Activated CD4-positive, alpha-beta T cell treated with anti-CD3 and anti-CD28 coated beads, Interleukin-2, amount 50 U/mL, for 24 hours (primary cell): Measurements from ENCODE around the gene RASGRF2.

Experiments used
- DNase-seq, 2 donors: peaks; one replicate each; pipeline ENCODE4 v3.0.0-alpha.2; 2020; ENCODE audit warnings: low read depth in 1 of 2, low spot score in 1 of 2

RASGRF2 gene

GRCh38 chr5:81202655-81203054 is 242.5 kb downstream of the RASGRF2 start:
- DNase-seq: no peak

- DNase-seq: no peak
Observed at GRCh38 chr5:81203729-81204128, 243.6 kb downstream of the RASGRF2 start.

DNA sequence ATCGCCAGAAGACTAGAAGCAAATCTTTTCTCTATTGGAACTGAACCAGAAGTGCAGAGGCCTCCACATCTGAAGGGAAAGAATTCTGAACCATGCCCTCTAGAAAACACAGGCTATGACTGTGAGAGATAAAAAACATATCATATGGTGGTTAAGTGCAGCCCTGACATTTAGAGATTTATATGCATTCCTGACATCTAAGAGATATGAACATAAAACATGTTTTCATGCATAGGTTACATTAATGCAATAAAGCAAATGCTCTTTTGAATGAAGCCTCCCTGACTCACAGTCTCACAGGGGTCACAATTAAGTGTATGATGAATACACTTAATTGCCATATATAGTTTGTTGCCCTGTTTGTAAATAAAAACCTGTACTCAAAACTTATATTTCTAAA is 244.0 kb downstream of the RASGRF2 start:
- DNase-seq: no peak

DNA sequence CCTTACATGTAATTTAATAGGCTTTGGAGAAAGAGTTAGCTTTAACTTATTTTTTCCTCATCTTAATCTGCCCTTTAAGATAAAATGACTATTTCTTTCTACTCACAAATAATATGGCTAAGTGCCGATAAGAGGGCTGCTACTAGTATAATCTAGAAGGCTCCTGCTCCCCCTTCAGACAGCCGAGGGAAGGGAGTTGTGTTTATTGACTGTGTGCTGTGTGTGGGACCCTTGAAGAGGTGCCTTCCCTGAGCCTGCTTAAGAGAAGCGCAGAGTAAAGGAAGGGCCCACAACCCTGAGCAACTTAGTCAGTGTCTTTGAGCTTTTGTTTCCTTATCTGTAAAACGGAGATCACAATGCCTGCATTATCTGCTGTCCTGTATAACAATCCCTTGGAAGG is 244.9 kb downstream of the RASGRF2 start:
- DNase-seq: no peak

DNA sequence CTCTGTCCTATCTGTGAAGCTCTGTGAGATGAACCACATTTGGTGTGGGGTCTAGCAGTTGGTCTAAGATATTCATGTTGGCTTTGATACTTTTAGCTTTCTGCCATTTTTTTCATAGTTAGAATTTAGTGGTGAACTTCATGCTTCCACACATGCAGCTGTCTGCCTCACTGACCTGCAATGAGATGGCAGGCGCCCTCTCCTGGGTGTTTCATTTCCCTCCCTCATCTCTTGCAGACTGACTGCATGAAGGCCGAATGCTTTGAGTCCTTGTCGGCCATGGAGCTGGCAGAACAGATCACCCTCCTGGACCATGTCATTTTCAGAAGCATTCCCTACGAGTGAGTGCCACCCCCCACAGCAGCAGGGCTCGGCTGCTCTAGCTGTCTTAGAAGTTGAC is 246.8 kb downstream of the RASGRF2 start:
- no peak for DNase-seq

- DNase-seq: no peak
Observed at GRCh38 chr5:81208904-81209303, 248.7 kb downstream of the RASGRF2 start.

DNA sequence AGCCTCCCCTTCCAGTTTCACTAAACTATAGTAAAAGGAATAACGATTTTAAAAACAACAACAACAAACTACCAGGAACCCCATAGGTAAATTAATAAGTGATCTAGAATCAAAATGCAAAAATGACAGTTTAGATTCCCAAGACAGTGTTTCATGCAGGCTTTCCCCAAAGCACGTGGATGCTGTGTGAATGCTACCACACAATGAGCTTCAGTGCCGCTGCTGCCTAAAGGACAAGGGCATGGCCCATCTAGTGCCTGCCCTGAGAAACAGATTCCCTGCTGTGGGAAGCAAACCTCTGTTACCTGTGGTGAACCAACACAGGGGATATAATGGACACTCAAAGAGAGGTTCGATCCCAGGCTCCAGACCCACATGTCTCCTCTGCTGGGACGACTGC is 249.2 kb downstream of the RASGRF2 start:
- no peak for DNase-seq

DNA sequence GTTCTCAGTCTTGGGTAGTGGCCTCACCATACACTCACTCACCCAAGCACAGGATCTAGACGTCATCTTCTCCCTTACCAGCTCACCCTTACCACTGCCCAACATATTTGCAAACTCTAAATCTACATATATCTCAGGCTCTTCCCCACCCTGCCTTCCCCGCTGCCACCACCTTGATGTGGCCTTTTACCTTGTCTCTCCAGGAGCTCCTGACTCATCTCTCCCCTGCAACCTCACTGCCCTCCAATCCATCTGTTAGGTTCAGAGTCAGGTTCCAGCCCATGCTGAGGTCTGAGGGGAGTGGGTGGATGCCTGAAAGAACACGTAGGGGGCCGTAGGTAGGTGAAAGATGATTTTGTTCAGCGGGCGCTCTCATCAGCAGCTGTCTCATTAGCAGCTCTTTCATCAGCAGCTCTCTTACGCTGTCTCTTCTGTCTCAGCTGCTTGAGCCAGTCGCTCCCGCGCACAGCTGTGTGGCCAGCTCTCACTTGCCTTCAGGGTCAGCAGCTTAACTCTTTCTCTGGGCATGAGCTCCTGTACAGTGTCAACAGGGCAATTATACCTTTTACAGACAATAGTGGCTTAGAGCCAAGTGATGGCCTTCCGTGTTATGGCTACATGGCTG is 249.8 kb downstream of the RASGRF2 start:
- DNase-seq: no peak

GRCh38 chr5:81212211-81212751 is 252.1 kb downstream of the RASGRF2 start:
- DNase-seq: no peak

- no peak for DNase-seq
Observed at GRCh38 chr5:81213070-81213469, 252.9 kb downstream of the RASGRF2 start.

GRCh38 chr5:81214848-81215247 is 254.7 kb downstream of the RASGRF2 start:
- no peak for DNase-seq

GRCh38 chr5:81216152-81216551 is 256.0 kb downstream of the RASGRF2 start:
- no peak for DNase-seq

GRCh38 chr5:81219389-81219788 is 259.2 kb downstream of the RASGRF2 start:
- no peak for DNase-seq

- DNase-seq: no peak
Observed at GRCh38 chr5:81222285-81222684, 262.1 kb downstream of the RASGRF2 start.

DNA sequence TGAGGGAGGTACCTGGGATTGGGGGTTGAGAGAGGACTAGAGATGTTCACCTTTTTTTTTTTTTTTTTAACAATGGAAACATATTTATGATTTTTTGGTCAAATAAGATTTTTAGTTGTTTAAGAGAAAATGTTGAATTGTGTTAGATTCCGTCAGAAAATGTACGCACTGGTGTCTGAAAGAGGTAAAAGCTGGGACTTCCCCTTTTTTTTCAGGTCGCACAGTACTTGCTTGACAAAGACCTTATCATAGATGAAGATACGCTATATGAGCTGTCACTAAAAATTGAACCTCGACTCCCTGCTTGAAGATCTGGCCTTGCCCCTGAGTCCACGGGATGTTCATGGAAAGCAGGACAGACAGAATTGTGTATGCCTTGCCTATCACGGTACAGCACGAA is 265.3 kb downstream of the RASGRF2 start:
- DNase-seq: no peak

DNA sequence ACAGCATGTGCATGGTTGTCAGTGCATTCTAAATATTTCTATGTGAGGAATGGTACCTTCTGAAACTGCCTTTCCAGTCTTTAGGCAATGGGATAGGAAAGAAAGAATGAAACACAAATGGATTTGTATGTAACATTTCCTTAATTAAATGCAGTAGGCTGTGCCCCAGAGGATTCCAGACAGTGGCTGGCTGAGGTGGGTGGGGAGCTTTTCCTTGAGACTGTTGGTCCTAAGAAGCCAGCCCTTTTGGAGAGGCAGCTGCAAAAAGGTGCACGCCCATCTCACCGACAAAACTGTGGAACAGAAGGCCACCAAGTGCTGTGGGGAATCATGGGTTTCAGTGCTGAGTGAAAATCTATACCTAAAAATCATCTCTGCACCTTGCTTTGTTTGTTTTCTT is 266.1 kb downstream of the RASGRF2 start:
- no peak for DNase-seq

- no peak for DNase-seq
Observed at GRCh38 chr5:81226949-81227348, 266.8 kb downstream of the RASGRF2 start.

DNA sequence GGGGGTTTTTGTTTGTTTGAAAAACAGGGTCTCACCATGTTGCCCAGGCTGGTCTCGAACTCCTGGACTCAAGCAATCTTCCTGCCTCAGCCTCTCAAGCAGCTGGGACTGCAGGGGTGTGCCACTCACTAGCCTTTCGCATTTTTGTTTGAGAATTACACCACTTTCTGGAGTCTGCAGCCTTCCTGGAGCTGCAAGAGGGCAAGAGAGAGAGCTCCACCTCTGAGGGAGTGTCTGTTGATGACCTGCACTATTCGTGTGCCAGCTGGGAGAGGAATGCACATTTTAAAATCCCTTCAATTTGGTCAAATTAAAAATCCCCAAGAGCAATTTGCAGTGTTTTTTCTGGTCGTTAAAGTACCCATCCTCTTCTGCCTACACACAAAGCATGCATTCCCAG is 267.9 kb downstream of the RASGRF2 start:
- DNase-seq: no peak

DNA sequence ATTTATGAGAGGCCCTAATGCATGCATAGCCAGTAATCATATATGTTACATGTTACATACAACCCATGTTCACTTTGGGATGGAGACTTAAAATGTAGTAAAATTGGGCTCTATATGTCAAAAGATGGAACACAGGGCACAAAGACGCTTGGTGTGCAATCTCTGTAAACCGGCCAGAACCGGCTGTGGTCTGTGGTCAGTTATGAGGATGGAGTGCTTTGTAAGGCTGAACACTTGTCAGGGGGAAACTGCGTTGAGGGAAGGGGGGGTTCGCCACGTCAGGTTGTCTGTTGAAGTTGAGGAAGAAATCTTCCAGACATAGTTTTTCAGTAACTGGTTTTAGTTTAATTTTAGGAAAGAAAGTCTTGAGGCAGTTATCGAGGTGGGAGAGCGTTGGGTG is 270.3 kb downstream of the RASGRF2 start:
- no peak for DNase-seq

DNA sequence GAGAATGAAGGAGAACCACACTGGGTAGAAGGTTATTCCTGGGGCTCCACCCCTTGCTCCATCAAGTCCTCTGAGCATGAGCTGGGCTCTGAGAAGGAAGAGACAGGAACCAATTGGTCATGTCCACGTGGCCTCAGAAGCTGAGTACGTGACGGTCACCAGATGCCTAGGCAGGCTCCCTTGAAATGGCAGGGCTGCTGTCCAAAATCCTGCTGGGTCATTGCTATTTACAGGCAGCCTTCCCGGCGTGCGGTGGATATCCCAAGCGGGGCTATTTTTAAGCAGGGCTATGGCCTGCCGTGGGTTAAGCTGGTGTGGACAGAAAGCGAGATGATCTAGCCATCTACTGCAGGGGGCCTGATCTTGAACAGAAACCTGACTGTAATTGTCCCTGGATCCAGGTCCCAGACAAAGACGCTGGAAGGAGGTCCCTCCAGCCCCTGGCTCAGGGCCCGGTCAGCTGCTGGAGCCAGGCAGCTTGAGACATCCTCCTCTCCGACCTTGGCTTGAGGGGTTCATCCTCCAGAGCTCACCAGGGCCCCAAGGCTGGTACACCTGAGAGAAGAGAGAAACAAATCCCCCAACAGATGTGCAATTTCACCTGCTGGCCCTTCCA is 272.4 kb downstream of the RASGRF2 start:
- DNase-seq: no peak

- no peak for DNase-seq
Observed at GRCh38 chr5:81233080-81233634, 273.0 kb downstream of the RASGRF2 start, which contains the start of gene CKMT2. Gene CKMT2, plus strand, starts transcription at chr5:81233322. Its CDS starts 17,811 bp downstream, at chr5:81251133.

DNA sequence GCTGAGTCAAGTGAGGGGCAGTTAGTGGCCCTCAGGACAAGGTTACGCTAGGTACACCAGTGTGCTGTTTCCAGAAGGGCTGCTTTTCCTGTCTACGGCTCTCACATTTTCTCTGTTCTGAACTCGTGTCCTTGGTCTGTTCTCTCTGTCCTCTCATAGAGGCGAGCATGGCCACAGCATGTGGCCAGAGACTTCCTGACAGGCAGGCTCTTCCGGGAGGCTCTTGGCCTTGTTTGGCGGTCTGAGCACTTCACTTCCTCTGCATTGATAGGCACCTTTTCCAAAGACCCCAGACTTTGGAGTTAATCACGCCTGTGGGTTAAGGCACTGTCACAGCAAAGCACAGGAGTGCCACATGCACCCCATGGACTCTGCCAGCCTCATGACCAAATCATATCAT is 274.1 kb downstream of the RASGRF2 start:
- DNase-seq: no peak

GRCh38 chr5:81234801-81235200 is 274.6 kb downstream of the RASGRF2 start:
- DNase-seq: no peak
